Activated CD4-positive, alpha-beta T cell treated with anti-CD3 and anti-CD28 coated beads, Interleukin-2, Interleukin-4, amounts not matched to agents 100 ng/mL and 50 ng/mL, durations not matched to agents 16 hours and 8 hours (primary cell): Measurements from ENCODE around the gene SPANXN5.
"Not testable (repeated sequence)": the region's sequence is repeated elsewhere in the genome, so short reads cannot be mapped to it uniquely, and the experiment has no call there.

ENCODE experiments used
- DNase-seq: peaks from one replicate; pipeline ENCODE4 v3.0.0-alpha.2; 2020; ENCODE audit warnings: low spot score

The SPANXN5 gene

GRCh38 chrX:52797327-52797726, at the start of gene SPANXN5:
SPANXN5 (minus strand) TSS chrX:52797427; CDS start chrX:52797348, 79 bp downstream.
- DNase-seq: not testable (repeated sequence)

GRCh38 chrX:52843619-52844018, 46.4 kb upstream of the SPANXN5 start:
- not testable (repeated sequence) for DNase-seq

GRCh38 chrX:52839137-52839536, 41.9 kb upstream of the SPANXN5 start:
- no peak for DNase-seq

GRCh38 chrX:52830551-52830950, 33.3 kb upstream of the SPANXN5 start:
- DNase-seq: no peak

GRCh38 chrX:52824608-52825007, 27.4 kb upstream of the SPANXN5 start:
- no peak for DNase-seq

- no peak for DNase-seq
These were observed 24.0 kb upstream of the SPANXN5 start for GRCh38 chrX:52821079-52821760.

- no peak for DNase-seq
These were observed 22.6 kb upstream of the SPANXN5 start for GRCh38 chrX:52819788-52820187.

- DNase-seq: no peak
These were observed 13.9 kb upstream of the SPANXN5 start, which contains the start of gene XAGE5 for GRCh38 chrX:52811065-52811625. XAGE5 (plus strand) TSS chrX:52811287; CDS start chrX:52812567, 1,280 bp downstream.

- DNase-seq: not testable (repeated sequence)
These were observed 7.6 kb upstream of the SPANXN5 start for GRCh38 chrX:52804876-52805275.

- DNase-seq: not testable (repeated sequence)
These were observed 23.7 kb downstream of the SPANXN5 start for GRCh38 chrX:52773504-52773903.

GRCh38 chrX:52765983-52766382, 31.2 kb downstream of the SPANXN5 start:
- DNase-seq: not testable (repeated sequence)

GRCh38 chrX:52750952-52751351, 46.3 kb downstream of the SPANXN5 start, which contains the start of gene SSX2B:
SSX2B (plus strand) TSS chrX:52751252; CDS start chrX:52752681, 1,429 bp downstream.
- not testable (repeated sequence) for DNase-seq
